22Rv1 (cell line): ENCODE results near the gene LPIN1.
"Not testable (repeated sequence)": the region's sequence is repeated elsewhere in the genome, so short reads cannot be mapped to it uniquely, and the experiment has no call there.

Experiments used
- H3K27ac ChIP-seq: fragments of 450-650 bp; 2 replicates; pipeline ENCODE4 v1.5.1; 2017
- CTCF ChIP-seq: fragments of 450-650 bp; IDR thresholded peaks from 2 replicates; pipeline ENCODE4 v1.5.1; 2017; ENCODE audit warnings: mild to moderate bottlenecking
- ZFX ChIP-seq: fragments of 450-650 bp; IDR thresholded peaks from 2 replicates; pipeline ENCODE4 v1.6.1; 2017; ENCODE audit warnings: antibody characterized with exemption, borderline replicate concordance

Gene LPIN1

GRCh38 chr2:11809586-11810236, 63.3 kb downstream of the LPIN1 start:
- H3K27ac ChIP-seq = no peak overlapping the region
- TF ChIP-seq ZFX = no peak
- TF ChIP-seq CTCF = no peak

- TF ChIP-seq ZFX (no peak), CTCF (no peak)
- no peak overlapping the region for H3K27ac ChIP-seq
Observed at GRCh38 chr2:11810237-11810977, 64.0 kb downstream of the LPIN1 start.

- no peak for TF ChIP-seq ZFX
- TF ChIP-seq CTCF = no peak
Observed at GRCh38 chr2:11811036-11811654, 64.7 kb downstream of the LPIN1 start.

GRCh38 chr2:11812466-11813248, 66.2 kb downstream of the LPIN1 start:
- no peak overlapping the region for H3K27ac ChIP-seq
- TF ChIP-seq CTCF (no peak), ZFX (no peak)

More at GRCh38 chr2:11811036-11811654, 64.7 kb downstream of the LPIN1 start:
- H3K27ac ChIP-seq = no peak overlapping the region

- H3K27ac ChIP-seq = not testable (repeated sequence)
Observed at GRCh38 chr2:11813345-11813744, 66.9 kb downstream of the LPIN1 start.

GRCh38 chr2:11813951-11814350, 67.5 kb downstream of the LPIN1 start:
- H3K27ac ChIP-seq = no peak overlapping the region
- TF ChIP-seq CTCF (no peak), ZFX (no peak)

- no peak overlapping the region for H3K27ac ChIP-seq
- TF ChIP-seq CTCF (no peak), ZFX (no peak)
Observed at GRCh38 chr2:11814979-11815510, 68.6 kb downstream of the LPIN1 start.

- H3K27ac ChIP-seq = not testable (repeated sequence)
Observed at GRCh38 chr2:11816935-11817334, 70.5 kb downstream of the LPIN1 start.
